K562 treated with DMSO at 1 percent for 48 hours (cell line): ENCODE data around the gene CLCA1. TPM values are rescaled to one million over a fixed set of nuclear protein-coding genes. Genes with fewer than 3 reads are reported as not detected.

Experiments
- total RNA-seq: library from RNA; unstranded; fragments of 300-600 nt; gene quantifications from 2 replicates; pipeline ENCODE4 v1.2.3, GENCODE V29; 2022; ENCODE audit warnings: low replicate concordance; ENCODE audit errors: extremely low read depth

The CLCA1 gene, protein sequence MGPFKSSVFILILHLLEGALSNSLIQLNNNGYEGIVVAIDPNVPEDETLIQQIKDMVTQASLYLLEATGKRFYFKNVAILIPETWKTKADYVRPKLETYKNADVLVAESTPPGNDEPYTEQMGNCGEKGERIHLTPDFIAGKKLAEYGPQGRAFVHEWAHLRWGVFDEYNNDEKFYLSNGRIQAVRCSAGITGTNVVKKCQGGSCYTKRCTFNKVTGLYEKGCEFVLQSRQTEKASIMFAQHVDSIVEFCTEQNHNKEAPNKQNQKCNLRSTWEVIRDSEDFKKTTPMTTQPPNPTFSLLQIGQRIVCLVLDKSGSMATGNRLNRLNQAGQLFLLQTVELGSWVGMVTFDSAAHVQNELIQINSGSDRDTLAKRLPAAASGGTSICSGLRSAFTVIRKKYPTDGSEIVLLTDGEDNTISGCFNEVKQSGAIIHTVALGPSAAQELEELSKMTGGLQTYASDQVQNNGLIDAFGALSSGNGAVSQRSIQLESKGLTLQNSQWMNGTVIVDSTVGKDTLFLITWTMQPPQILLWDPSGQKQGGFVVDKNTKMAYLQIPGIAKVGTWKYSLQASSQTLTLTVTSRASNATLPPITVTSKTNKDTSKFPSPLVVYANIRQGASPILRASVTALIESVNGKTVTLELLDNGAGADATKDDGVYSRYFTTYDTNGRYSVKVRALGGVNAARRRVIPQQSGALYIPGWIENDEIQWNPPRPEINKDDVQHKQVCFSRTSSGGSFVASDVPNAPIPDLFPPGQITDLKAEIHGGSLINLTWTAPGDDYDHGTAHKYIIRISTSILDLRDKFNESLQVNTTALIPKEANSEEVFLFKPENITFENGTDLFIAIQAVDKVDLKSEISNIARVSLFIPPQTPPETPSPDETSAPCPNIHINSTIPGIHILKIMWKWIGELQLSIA
- total RNA-seq, result not detected in 2 replicates

DNA sequence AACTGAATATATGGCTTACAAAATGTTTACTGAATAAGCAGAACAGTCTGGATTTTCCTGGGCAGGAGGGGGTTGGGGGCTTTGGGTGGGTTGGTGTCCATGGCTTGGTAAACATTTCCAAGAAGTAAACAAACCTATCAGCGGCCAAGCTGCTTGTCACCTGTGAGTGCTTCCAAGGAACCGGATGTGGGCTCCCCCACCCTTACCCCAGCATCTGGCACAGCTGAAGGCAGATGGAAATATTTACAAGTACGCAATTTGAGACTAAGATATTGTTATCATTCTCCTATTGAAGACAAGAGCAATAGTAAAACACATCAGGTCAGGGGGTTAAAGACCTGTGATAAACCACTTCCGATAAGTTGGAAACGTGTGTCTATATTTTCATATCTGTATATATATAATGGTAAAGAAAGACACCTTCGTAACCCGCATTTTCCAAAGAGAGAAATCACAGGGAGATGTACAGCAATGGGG lies at the start of gene CLCA1:
Gene CLCA1 (plus strand): TSS at position 427 of the 477 bp plus-strand sequence. CDS start 45 bp downstream, at position 472.

DNA sequence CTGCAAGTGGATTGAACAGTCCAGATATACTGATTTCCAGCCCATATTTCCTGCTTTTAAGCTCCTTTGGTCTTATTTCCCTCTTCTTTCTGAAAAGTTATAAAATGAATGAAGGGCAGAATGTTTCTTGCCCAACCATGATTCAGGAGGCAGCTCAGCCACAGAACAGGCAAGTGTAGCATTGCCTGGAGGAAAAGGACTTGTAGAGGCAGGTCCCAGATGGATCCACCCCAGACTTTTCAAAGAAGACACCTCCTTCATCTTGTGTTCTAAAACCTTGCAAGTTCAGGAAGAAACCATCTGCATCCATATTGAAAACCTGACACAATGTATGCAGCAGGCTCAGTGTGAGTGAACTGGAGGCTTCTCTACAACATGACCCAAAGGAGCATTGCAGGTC lies 44.9 kb upstream of the CLCA1 start, which contains the start of gene CLCA2:
Gene CLCA2 (plus strand): TSS at position 299 of the 400 bp plus-strand sequence. CDS start 77 bp downstream, at position 376.

DNA sequence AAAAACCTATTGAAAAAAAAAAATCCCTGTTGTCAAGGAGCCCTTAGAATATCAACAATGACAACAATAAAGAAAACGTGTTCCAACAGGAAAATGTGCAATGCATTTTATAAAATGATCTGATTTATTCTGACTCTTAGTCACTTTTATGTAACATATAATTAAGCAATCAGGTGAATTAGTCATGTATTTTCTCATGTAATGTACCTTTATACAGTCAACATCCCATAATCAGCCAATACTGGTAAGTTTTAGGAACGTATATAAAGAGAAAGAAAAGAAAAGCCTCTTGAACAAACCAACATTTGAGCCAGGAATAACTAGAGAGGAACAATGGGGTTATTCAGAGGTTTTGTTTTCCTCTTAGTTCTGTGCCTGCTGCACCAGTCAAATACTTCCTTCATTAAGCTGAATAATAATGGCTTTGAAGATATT lies 78.1 kb downstream of the CLCA1 start, which contains the start of gene CLCA4:
Gene CLCA4 (plus strand): TSS at position 292 of the 435 bp plus-strand sequence. CDS start 42 bp downstream, at position 334.

Other genes starting within 250 kb of the CLCA1 start
- not detected in 2 replicates for gene ODF2L, start 72.6 kb upstream of the CLCA1 start, total RNA-seq
- gene CLCA2, start 44.8 kb upstream of the CLCA1 start, total RNA-seq, result not detected in 2 replicates
- not detected in 2 replicates for gene CLCA4, start 78.2 kb downstream of the CLCA1 start, total RNA-seq
- gene SH3GLB1, start 235.6 kb downstream of the CLCA1 start, total RNA-seq, result not detected in 2 replicates